Caco-2 (cell line): Measurements from ENCODE around the gene SDK2. TPM values are rescaled to one million over a fixed set of nuclear protein-coding genes. Genes with fewer than 3 reads are reported as not detected.

Experiments used
- BruUV-seq: library from RNA; stranded (reverse); fragments of 400-500 nt; replicated peaks from 2 replicates; lab custom pipeline; 2021; lab: Mats Ljungman, UMichigan
- CTCF ChIA-PET: fragments of 300-600 bp; sonication (Branson Sonifier 250); formaldehyde crosslinking; loops from one replicate; lab custom pipeline; 2022; ENCODE audit warnings: antibody characterized with exemption; lab: Charles Lee
- POLR2A ChIA-PET: fragments of 300-600 bp; sonication (Branson Sonifier 250); formaldehyde crosslinking; loops from one replicate; lab custom pipeline; 2022; ENCODE audit warnings: antibody characterized with exemption; lab: Charles Lee
- DNase-seq, 2 experiments: peaks; one replicate each; pipeline versions ENCODE4 v3.0.0 to v3.0.0-alpha.2; 2020 to 2022
- H3K27me3 ChIP-seq: replicated peaks from 2 replicates; pipeline ENCODE4 v1.6.0; 2011; ENCODE audit warnings: low read length; ENCODE audit not compliant: control insufficient read depth, insufficient read depth
- H3K36me3 ChIP-seq: 2 replicates; pipeline ENCODE4 v1.5.1; 2011; ENCODE audit warnings: low read length; ENCODE audit not compliant: control insufficient read depth, insufficient read depth
- H3K4me1 ChIP-seq: fragments of 250-450 bp; sonication (Bioruptor Pico); 2 replicates; pipeline ENCODE4 v1.5.1; 2020; ENCODE audit warnings: mild to moderate bottlenecking
- H3K4me3 ChIP-seq: 2 replicates; pipeline ENCODE4 v1.5.1; 2011; ENCODE audit warnings: low read depth, mild to moderate bottlenecking, control low read depth, low read length
- H3K9me3 ChIP-seq: fragments of 250-450 bp; sonication (Bioruptor Pico); 2 replicates; pipeline ENCODE4 v1.5.1; 2020; ENCODE audit warnings: mild to moderate bottlenecking, moderate library complexity
- H3K27ac Mint-ChIP-seq: one replicate; pipeline ENCODE4 v1.8.0; 2022; ENCODE audit warnings: mixed read lengths; ENCODE audit not compliant: unreplicated experiment
- H3K27me3 Mint-ChIP-seq: one replicate; pipeline ENCODE4 v1.8.0; 2022; ENCODE audit warnings: mixed read lengths; ENCODE audit not compliant: insufficient read depth, unreplicated experiment
- H3K36me3 Mint-ChIP-seq: one replicate; pipeline ENCODE4 v1.8.0; 2022; ENCODE audit warnings: mild to moderate bottlenecking, mixed read lengths; ENCODE audit not compliant: insufficient read depth, unreplicated experiment
- H3K4me1 Mint-ChIP-seq: one replicate; pipeline ENCODE4 v1.8.0; 2022; ENCODE audit warnings: low read depth, mixed read lengths; ENCODE audit not compliant: unreplicated experiment
- H3K4me3 Mint-ChIP-seq: one replicate; pipeline ENCODE4 v1.8.0; 2022; ENCODE audit warnings: mild to moderate bottlenecking, moderate library complexity, mixed read lengths; ENCODE audit not compliant: unreplicated experiment
- H3K9me3 Mint-ChIP-seq: one replicate; pipeline ENCODE4 v1.8.0; 2022; ENCODE audit warnings: mixed read lengths; ENCODE audit not compliant: unreplicated experiment
- CTCF ChIP-seq, 2 experiments: fragments of 200-600 bp in 1 of 2; IDR thresholded peaks; 1 replicate in 1 of 2; 2 replicates in 1 of 2; pipeline versions ENCODE4 v1.5.1 to v1.8.0; 2011 to 2022; ENCODE audit warnings: antibody characterized with exemption in 1 of 2, control low read depth in 1 of 2, inconsistent platforms in 1 of 2, low read depth in 1 of 2, low read length in 1 of 2, mild to moderate bottlenecking in 1 of 2, moderate library complexity in 1 of 2; ENCODE audit not compliant: insufficient read depth in 1 of 2, severe bottlenecking in 1 of 2, unreplicated experiment in 1 of 2
- intact Hi-C: fragments of 100-400 bp; cut with micrococcal nuclease; formaldehyde crosslinking; loops from one replicate; pipeline ENCODE4 v1.10.0; 2022; ENCODE audit not compliant: unreplicated experiment
- total RNA-seq: library from RNA; stranded (reverse); gene quantifications from 2 replicates; pipeline ENCODE4 v1.2.3, GENCODE V29; 2022

Gene SDK2
- total RNA-seq, 1 experiment from 2014 or later = 0.09 TPM

- POLR2A ChIA-PET = no interaction called here
- Histone ChIP-seq H3K4me1 (0 out of 2 replicates have a peak, but pooled peaks cover 9% of the 10 kb centered on the region), H3K27me3 (peaks cover 6% of the 10 kb centered on the region), H3K4me3 (no peak overlapping the region), H3K36me3 (no peaks in the 10 kb centered on the region), H3K9me3 (no peaks in the 10 kb centered on the region)
- intact Hi-C loops = loop anchor here (2.0 to 5.0 kb wide), 2 partner anchors 199 to 350 kb away; no protein-coding TSS in a partner anchor
- peaks cover 5% of the 10 kb centered on the region for H3K4me1 Mint-ChIP-seq
- H3K36me3 Mint-ChIP-seq = no peaks in the 10 kb centered on the region
- H3K27ac Mint-ChIP-seq = no peak overlapping the region
- peaks cover 41% of the 10 kb centered on the region for H3K27me3 Mint-ChIP-seq
- TF ChIP-seq CTCF (IDR thresholded peaks at IDR 0.05; ENCODE audit: insufficient read depth in 1 of 2, low read depth in 1 of 2, low read length in 1 of 2, severe bottlenecking in 1 of 2, unreplicated experiment in 1 of 2) = no peak
- BruUV-seq = no TSS peak
- H3K4me3 Mint-ChIP-seq = no peak overlapping the region
- DNase-seq = no peak
- CTCF ChIA-PET = interaction anchor here (0.6 kb wide), 1 partner anchor 233 kb away, joined by 3 read pairs; no protein-coding TSS in a partner anchor
- no peaks in the 10 kb centered on the region for H3K9me3 Mint-ChIP-seq
Measured at GRCh38 chr17:73641826-73642600, 2.2 kb downstream of the SDK2 start.

- peaks cover 6% of the 10 kb centered on the region for H3K27me3 ChIP-seq
- Mint-ChIP-seq H3K27ac (no peak overlapping the region), H3K4me3 (no peak overlapping the region), H3K4me1 (peaks cover 5% of the 10 kb centered on the region), H3K36me3 (no peaks in the 10 kb centered on the region), H3K27me3 (peaks cover 34% of the 10 kb centered on the region), H3K9me3 (no peaks in the 10 kb centered on the region)
- TF ChIP-seq CTCF (IDR thresholded peaks at IDR 0.05; ENCODE audit: insufficient read depth in 1 of 2, low read depth in 1 of 2, low read length in 1 of 2, severe bottlenecking in 1 of 2, unreplicated experiment in 1 of 2) = no peak
- POLR2A ChIA-PET = no interaction called here
- no peak overlapping the region for H3K4me3 ChIP-seq
- no TSS peak for BruUV-seq
- no peak for DNase-seq
- H3K36me3 ChIP-seq = no peaks in the 10 kb centered on the region
- CTCF ChIA-PET = interaction anchor here (0.7 kb wide), 1 partner anchor 10 kb away, joined by 3 read pairs; no protein-coding TSS in a partner anchor
- 0 out of 2 replicates have a peak, but pooled peaks cover 9% of the 10 kb centered on the region for H3K4me1 ChIP-seq
- intact Hi-C loops = loop anchor here (5.0 kb wide), 1 partner anchor 352 kb away; no protein-coding TSS in a partner anchor
- no peaks in the 10 kb centered on the region for H3K9me3 ChIP-seq
Measured at GRCh38 chr17:73640691-73641090, 3.6 kb downstream of the SDK2 start.

GRCh38 chr17:73639932-73640331 is 4.3 kb downstream of the SDK2 start:
- H3K27ac Mint-ChIP-seq = no peak overlapping the region
- H3K4me3 Mint-ChIP-seq = no peak overlapping the region
- CTCF ChIA-PET = no interaction called here
- Histone ChIP-seq H3K9me3 (no peaks in the 10 kb centered on the region), H3K27me3 (peaks cover 6% of the 10 kb centered on the region), H3K4me1 (0 out of 2 replicates have a peak, but pooled peaks cover 9% of the 10 kb centered on the region), H3K36me3 (no peaks in the 10 kb centered on the region), H3K4me3 (no peak overlapping the region)
- H3K9me3 Mint-ChIP-seq = no peaks in the 10 kb centered on the region
- no TSS peak for BruUV-seq
- TF ChIP-seq CTCF (IDR thresholded peaks at IDR 0.05; ENCODE audit: insufficient read depth in 1 of 2, low read depth in 1 of 2, low read length in 1 of 2, severe bottlenecking in 1 of 2, unreplicated experiment in 1 of 2) = no peak
- POLR2A ChIA-PET = no interaction called here
- no peak for DNase-seq
- H3K4me1 Mint-ChIP-seq = peaks cover 5% of the 10 kb centered on the region
- H3K27me3 Mint-ChIP-seq = peaks cover 31% of the 10 kb centered on the region
- intact Hi-C loops = loop anchor here (5.0 kb wide), 1 partner anchor 352 kb away; no protein-coding TSS in a partner anchor
- no peaks in the 10 kb centered on the region for H3K36me3 Mint-ChIP-seq
